ENCODE results near the gene NCBP2L.

The NCBP2L gene

GRCh38 chrX:107742700-107743191, 34.8 kb upstream of the NCBP2L start:
- no peak for DNase-seq (ENCODE audit: low spot score)
- TF ChIP-seq CTCF (IDR thresholded peaks at IDR 0.05; ENCODE audit: extremely low read depth, missing control alignments) = no peak

GRCh38 chrX:107743995-107744394, 33.5 kb upstream of the NCBP2L start:
- TF ChIP-seq CTCF (IDR thresholded peaks at IDR 0.05; ENCODE audit: extremely low read depth, missing control alignments) = no peak
- no peak for DNase-seq (ENCODE audit: low spot score)

- no peak for DNase-seq (ENCODE audit: low spot score)
- TF ChIP-seq CTCF (IDR thresholded peaks at IDR 0.05; ENCODE audit: extremely low read depth, missing control alignments) = no peak
Measured at GRCh38 chrX:107744868-107745267, 32.7 kb upstream of the NCBP2L start.

GRCh38 chrX:107747596-107748161, 29.9 kb upstream of the NCBP2L start:
- TF ChIP-seq CTCF (IDR thresholded peaks at IDR 0.05; ENCODE audit: extremely low read depth, missing control alignments) = no peak
- DNase-seq (ENCODE audit: low spot score) = no peak

GRCh38 chrX:107748506-107748905, 29.0 kb upstream of the NCBP2L start:
- DNase-seq (ENCODE audit: low spot score) = no peak
- no peak for TF ChIP-seq CTCF (IDR thresholded peaks at IDR 0.05; ENCODE audit: extremely low read depth, missing control alignments)

GRCh38 chrX:107750263-107750662, 27.3 kb upstream of the NCBP2L start:
- TF ChIP-seq CTCF (IDR thresholded peaks at IDR 0.05; ENCODE audit: extremely low read depth, missing control alignments) = no peak

GRCh38 chrX:107750861-107751445, 26.6 kb upstream of the NCBP2L start:
- DNase-seq (ENCODE audit: low spot score) = no peak
- TF ChIP-seq CTCF (IDR thresholded peaks at IDR 0.05; ENCODE audit: extremely low read depth, missing control alignments) = no peak

More at GRCh38 chrX:107750263-107750662, 27.3 kb upstream of the NCBP2L start:
- no peak for DNase-seq (ENCODE audit: low spot score)

Data from GM20000 (cell line).